ENCODE data around the gene C10orf71. TPM values are rescaled to one million over a fixed set of nuclear protein-coding genes. Genes with fewer than 3 reads are reported as not detected.
A peak's percentile ranks its signal among the peaks of the same experiment; 100 is the strongest.

C10orf71 gene
- total RNA-seq, 1 donor from 2014 or later = not detected

GRCh38 chr10:49361735-49362568 lies 63.0 kb downstream of the C10orf71 start:
- FAIRE-seq (no peak), DNase-seq (ENCODE audit: low read depth) (no peak)
- Histone ChIP-seq H3K4me1 (ENCODE audit: insufficient read depth, low read length) (no peaks in the 10 kb centered on the region), H3K9me3 (ENCODE audit: insufficient read depth, low read depth, low read length) (no peaks in the 10 kb centered on the region), H3K27me3 (ENCODE audit: insufficient read depth, low read length) (no peaks in the 10 kb centered on the region), H3K36me3 (ENCODE audit: insufficient read depth, low read length) (no peaks in the 10 kb centered on the region), H2AFZ (ENCODE audit: low read depth, low read length) (no peak overlapping the region), H3K27ac (ENCODE audit: low read depth, low read length) (no peak overlapping the region), H4K20me1 (ENCODE audit: insufficient read depth, low read length) (no peaks in the 10 kb centered on the region), H3K79me2 (ENCODE audit: insufficient read depth, low read length) (no peaks in the 10 kb centered on the region), H3K4me2 (ENCODE audit: low read length) (no peak overlapping the region), H3K9ac (ENCODE audit: low read length) (no peak overlapping the region), H3K4me3 (ENCODE audit: insufficient read depth, low read depth, low read length) (no peak overlapping the region)
- Mint-ChIP-seq H3K27me3 (ENCODE audit: low read depth, unreplicated experiment) (peaks cover 18% of the 10 kb centered on the region), H3K36me3 (ENCODE audit: low read depth, unreplicated experiment) (no peaks in the 10 kb centered on the region), H3K4me3 (ENCODE audit: unreplicated experiment) (no peak overlapping the region), H3K9me3 (ENCODE audit: unreplicated experiment) (no peaks in the 10 kb centered on the region), H3K4me1 (ENCODE audit: low read depth, unreplicated experiment) (peaks cover 5% of the 10 kb centered on the region), H3K27ac (ENCODE audit: unreplicated experiment) (no peak overlapping the region)
- TF ChIP-seq CTCF (IDR thresholded peaks at IDR 0.05; ENCODE audit: insufficient read depth, low read depth, low read length) = no peak
- TF ChIP-seq EZH2 (IDR thresholded peaks at IDR 0.05; ENCODE audit: insufficient read depth, low read length) = no peak

GRCh38 chr10:49362596-49363260 lies 63.8 kb downstream of the C10orf71 start:
- Histone ChIP-seq H3K4me2 (ENCODE audit: low read length) (no peak overlapping the region), H3K9ac (ENCODE audit: low read length) (no peak overlapping the region), H3K27ac (ENCODE audit: low read depth, low read length) (no peak overlapping the region), H3K79me2 (ENCODE audit: insufficient read depth, low read length) (no peaks in the 10 kb centered on the region), H4K20me1 (ENCODE audit: insufficient read depth, low read length) (no peaks in the 10 kb centered on the region), H3K9me3 (ENCODE audit: insufficient read depth, low read depth, low read length) (no peaks in the 10 kb centered on the region), H3K36me3 (ENCODE audit: insufficient read depth, low read length) (no peaks in the 10 kb centered on the region), H3K27me3 (ENCODE audit: insufficient read depth, low read length) (no peaks in the 10 kb centered on the region), H2AFZ (ENCODE audit: low read depth, low read length) (no peak overlapping the region), H3K4me3 (ENCODE audit: insufficient read depth, low read depth, low read length) (no peak overlapping the region), H3K4me1 (ENCODE audit: insufficient read depth, low read length) (no peaks in the 10 kb centered on the region)
- Mint-ChIP-seq H3K4me3 (ENCODE audit: unreplicated experiment) (peak overlapping the region; percentile 20), H3K36me3 (ENCODE audit: low read depth, unreplicated experiment) (no peaks in the 10 kb centered on the region), H3K9me3 (ENCODE audit: unreplicated experiment) (no peaks in the 10 kb centered on the region), H3K4me1 (ENCODE audit: low read depth, unreplicated experiment) (peaks cover 5% of the 10 kb centered on the region), H3K27me3 (ENCODE audit: low read depth, unreplicated experiment) (peaks cover 18% of the 10 kb centered on the region), H3K27ac (ENCODE audit: unreplicated experiment) (no peak overlapping the region)
- FAIRE-seq (no peak), DNase-seq (ENCODE audit: low read depth) (no peak)
- TF ChIP-seq CTCF (IDR thresholded peaks at IDR 0.05; ENCODE audit: insufficient read depth, low read depth, low read length) (no peak), EZH2 (IDR thresholded peaks at IDR 0.05; ENCODE audit: insufficient read depth, low read length) (no peak)

All from astrocyte (in vitro differentiated cells and primary cell).